Right atrium auricular region (tissue), 2 donors: ENCODE measurements around the gene ARHGEF17. TPM values are rescaled to one million over a fixed set of nuclear protein-coding genes. Genes with fewer than 3 reads are reported as not detected.

Experiments
- DNase-seq: peaks from one replicate; pipeline ENCODE4 v3.0.0-alpha.2; 2019; ENCODE audit warnings: low spot score
- H3K27ac ChIP-seq, 2 donors: fragments of 200-600 bp; sonication (generic); 1 replicate in 1 of 2; 2 replicates in 1 of 2; pipeline ENCODE4 v1.5.1; 2016 to 2019
- H3K27me3 ChIP-seq, 2 donors: fragments of 200-600 bp; sonication (generic); one replicate each; pipeline versions ENCODE4 v1.5.1 to v1.6.0; 2017 to 2019
- H3K36me3 ChIP-seq: fragments of 200-600 bp; sonication (generic); one replicate; pipeline ENCODE4 v1.5.1; 2016
- H3K4me1 ChIP-seq, 2 donors: fragments of 200-600 bp; sonication (generic); one replicate each; pipeline versions ENCODE4 v1.5.1 to v1.6.0; 2017 to 2019
- H3K4me3 ChIP-seq, 2 donors: fragments of 200-600 bp; sonication (generic); 1 replicate in 1 of 2; 2 replicates in 1 of 2; pipeline ENCODE4 v1.5.1; 2017 to 2019; ENCODE audit warnings: mild to moderate bottlenecking in 1 of 2, moderate library complexity in 1 of 2
- H3K9me3 ChIP-seq, 2 donors: fragments of 200-600 bp; sonication (generic); one replicate each; pipeline ENCODE4 v1.5.1; 2019
- CTCF ChIP-seq, 2 donors: fragments of 200-600 bp; sonication (generic); IDR thresholded peaks; one replicate each; pipeline ENCODE4 v1.5.1; 2019; ENCODE audit warnings: antibody characterized with exemption in 2 of 2
- total RNA-seq, 2 donors: library from RNA; depleted of rRNA; stranded (reverse); fragments of >200 nt; gene quantifications; one replicate each; pipeline ENCODE4 v1.1.0, GENCODE V29; 2016

The ARHGEF17 gene
- total RNA-seq, 2 donors from 2014 or later, result 41.6 to 59.9 TPM

DNA sequence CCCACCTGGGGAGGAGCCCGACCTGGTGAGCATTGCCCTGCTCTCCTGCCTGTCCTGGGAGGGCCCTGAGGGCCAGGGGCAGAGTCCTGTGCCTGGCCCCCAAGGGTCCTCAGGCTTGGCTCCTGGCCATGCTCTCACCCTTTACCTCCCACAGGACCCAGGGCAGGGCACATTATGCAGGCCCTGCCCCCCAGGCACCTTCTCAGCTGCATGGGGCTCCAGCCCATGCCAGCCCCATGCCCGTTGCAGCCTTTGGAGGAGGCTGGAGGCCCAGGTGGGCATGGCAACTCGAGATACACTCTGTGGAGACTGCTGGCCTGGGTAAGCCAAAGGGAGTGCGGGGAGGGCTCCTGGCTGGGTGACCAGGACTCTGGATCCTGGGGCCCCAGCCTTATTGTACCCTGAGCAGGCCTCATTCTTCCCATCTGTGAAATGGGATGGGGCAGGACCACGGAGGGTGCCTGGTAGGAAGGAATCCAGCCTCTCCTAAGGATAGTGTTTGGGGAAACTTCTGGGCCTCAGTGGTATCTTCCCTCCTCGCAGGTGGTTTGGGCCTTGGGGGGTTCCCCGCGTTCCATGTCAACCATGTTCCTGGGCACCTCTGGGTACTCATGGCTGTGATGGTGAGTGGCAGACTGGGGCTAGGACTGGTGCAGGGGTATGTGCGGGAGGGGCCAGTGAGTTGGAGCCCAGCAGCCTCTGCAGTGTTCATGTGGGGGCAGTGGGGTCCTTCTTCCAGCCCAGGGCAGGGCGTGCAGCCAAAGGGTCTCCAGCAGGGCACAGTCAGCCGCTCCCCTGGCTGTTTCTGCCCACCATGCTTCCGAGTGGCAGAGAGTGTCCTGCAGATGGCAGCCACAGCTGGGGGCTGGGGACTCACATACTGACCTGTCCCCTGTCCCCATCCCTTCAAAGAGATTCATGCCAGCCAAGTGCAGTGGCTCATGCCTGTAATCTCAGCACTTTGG is 82.8 kb downstream of the ARHGEF17 start:
- Histone ChIP-seq H3K4me1 (peaks cover 4 to 35% of the 10 kb centered on the region in 2 donors), H3K36me3 (no peaks in the 10 kb centered on the region), H3K4me3 (no peak overlapping the region), H3K9me3 (no peaks in the 10 kb centered on the region), H3K27me3 (no peaks in the 10 kb centered on the region), H3K27ac (no peak overlapping the region)
- no peak for TF ChIP-seq CTCF (IDR thresholded peaks at IDR 0.05)
- no peak for DNase-seq

GRCh38 chr11:73391665-73392064 is 83.6 kb downstream of the ARHGEF17 start:
- Histone ChIP-seq H3K4me1 (peaks cover 4 to 35% of the 10 kb centered on the region in 2 donors), H3K27me3 (no peaks in the 10 kb centered on the region)

GRCh38 chr11:73392108-73393010 is 84.3 kb downstream of the ARHGEF17 start:
- H3K27ac ChIP-seq, result no peak overlapping the region
- no peak for TF ChIP-seq CTCF (IDR thresholded peaks at IDR 0.05)
- H3K4me3 ChIP-seq, result no peak overlapping the region
- no peaks in the 10 kb centered on the region for H3K36me3 ChIP-seq
- H3K9me3 ChIP-seq, result no peaks in the 10 kb centered on the region
- DNase-seq, result no peak
- no peaks in the 10 kb centered on the region for H3K27me3 ChIP-seq
- H3K4me1 ChIP-seq, result peaks cover 4 to 33% of the 10 kb centered on the region in 2 donors

More at GRCh38 chr11:73391665-73392064, 83.6 kb downstream of the ARHGEF17 start:
- no peak for TF ChIP-seq CTCF (IDR thresholded peaks at IDR 0.05)
- Histone ChIP-seq H3K9me3 (no peaks in the 10 kb centered on the region), H3K4me3 (no peak overlapping the region), H3K36me3 (no peaks in the 10 kb centered on the region), H3K27ac (no peak overlapping the region)
- DNase-seq, result no peak

GRCh38 chr11:73393011-73393380 is 84.9 kb downstream of the ARHGEF17 start:
- Histone ChIP-seq H3K36me3 (no peaks in the 10 kb centered on the region), H3K9me3 (no peaks in the 10 kb centered on the region), H3K4me3 (no peak overlapping the region), H3K27me3 (no peaks in the 10 kb centered on the region), H3K4me1 (peaks cover 4 to 27% of the 10 kb centered on the region in 2 donors), H3K27ac (no peak overlapping the region)
- no peak for DNase-seq
- TF ChIP-seq CTCF (IDR thresholded peaks at IDR 0.05), result no peak

DNA sequence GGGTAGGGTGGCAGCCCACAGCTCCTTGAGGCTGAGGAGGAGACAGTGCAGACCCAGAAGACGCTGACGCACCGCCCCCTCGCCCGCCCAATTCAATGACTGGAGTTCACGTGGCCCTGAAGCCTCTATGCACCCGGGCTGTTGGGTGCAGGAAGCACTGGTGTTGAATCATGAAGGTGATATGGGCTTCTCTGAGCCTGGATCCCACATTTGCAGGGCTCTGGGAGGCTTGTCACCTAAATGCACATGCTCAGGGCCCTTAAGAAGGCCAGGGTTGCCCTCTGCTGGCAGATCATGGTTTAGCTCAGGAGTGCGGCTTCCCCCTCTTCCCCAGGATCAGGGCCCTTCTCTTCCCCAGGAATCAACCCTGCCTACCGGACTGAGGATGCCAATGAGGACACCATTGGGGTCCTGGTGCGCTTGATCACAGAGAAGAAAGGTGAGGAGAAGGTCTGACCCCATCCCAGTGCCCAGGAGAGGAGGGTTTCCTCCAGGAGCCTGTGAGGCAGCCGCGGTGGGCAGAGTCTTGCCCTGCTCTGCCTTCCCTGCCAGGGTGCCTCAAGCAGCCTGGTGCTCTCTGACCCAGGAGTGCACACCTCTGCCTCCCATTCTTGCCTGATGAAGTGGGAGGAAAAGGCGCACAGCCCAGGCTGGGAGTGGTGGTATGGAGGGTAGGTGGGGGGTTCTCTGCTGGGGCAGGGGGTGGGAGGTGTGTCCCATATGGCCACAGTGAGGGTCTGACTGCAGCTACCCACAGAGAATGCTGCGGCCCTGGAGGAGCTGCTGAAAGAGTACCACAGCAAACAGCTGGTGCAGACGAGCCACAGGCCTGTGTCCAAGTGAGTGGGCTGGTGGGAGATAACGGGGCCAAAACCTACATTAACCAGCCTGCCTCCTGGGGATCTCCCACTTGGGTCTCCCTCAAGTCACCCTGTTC is 85.7 kb downstream of the ARHGEF17 start:
- Histone ChIP-seq H3K36me3 (no peaks in the 10 kb centered on the region), H3K4me1 (peaks cover 2 to 23% of the 10 kb centered on the region in 2 donors), H3K9me3 (no peaks in the 10 kb centered on the region), H3K27me3 (no peaks in the 10 kb centered on the region), H3K27ac (no peak overlapping the region), H3K4me3 (no peak overlapping the region)
- DNase-seq, result peak; percentile 78
- peak; percentile 56 to 80 for TF ChIP-seq CTCF (IDR thresholded peaks at IDR 0.05)
